Mammary epithelial cell (primary cell): Measurements from ENCODE around the gene FILIP1.

Source experiments
- CTCF ChIP-seq, 2 donors: IDR thresholded peaks in 1 of 2; conservative IDR thresholded peaks in 1 of 2; 2 replicates each; pipeline ENCODE4 v1.5.1; 2011 to 2012; ENCODE audit warnings: inconsistent platforms in 2 of 2, low read length in 2 of 2, mild to moderate bottlenecking in 2 of 2, control low read depth in 1 of 2, low read depth in 1 of 2; ENCODE audit not compliant: insufficient read depth in 1 of 2; ENCODE audit errors: extremely low read depth in 1 of 2
- EZH2 ChIP-seq: IDR thresholded peaks from 2 replicates; pipeline ENCODE4 v1.6.1; 2012; ENCODE audit warnings: low read length, inconsistent platforms, borderline replicate concordance

GRCh38 chr6:75490706-75491105 is 2.9 kb downstream of the FILIP1 start:
- TF ChIP-seq CTCF (conservative IDR thresholded peaks at IDR 0.05 in 1 of 2, IDR thresholded peaks at IDR 0.05 in 1 of 2; ENCODE audit: extremely low read depth in 1 of 2, insufficient read depth in 1 of 2, low read depth in 1 of 2, low read length in 2 of 2), result no peak
- no peak for TF ChIP-seq EZH2
